ENCODE measurements around the gene MYO3B. TPM values are rescaled to one million over a fixed set of nuclear protein-coding genes. Genes with fewer than 3 reads are reported as not detected.

The MYO3B gene
- total RNA-seq, 1 experiment from 2014 or later: 4.4 TPM

- Histone ChIP-seq H3K4me3 (ENCODE audit: low read length) (no peak overlapping the region), H3K9ac (ENCODE audit: low read length) (no peak overlapping the region), H3K4me1 (ENCODE audit: low read length) (no peaks in the 10 kb centered on the region), H3K79me2 (ENCODE audit: low read length) (no peaks in the 10 kb centered on the region), H4K20me1 (ENCODE audit: insufficient read depth, low read depth, low read length) (no peaks in the 10 kb centered on the region), H3K9me2 (replicated peaks; ENCODE audit: insufficient read depth, low read length) (no peaks in the 10 kb centered on the region), H3K27me3 (ENCODE audit: low read length) (no peaks in the 10 kb centered on the region), H3K36me3 (ENCODE audit: insufficient read depth, low read length) (no peaks in the 10 kb centered on the region), H3K4me2 (ENCODE audit: low read depth, low read length, poor library complexity, severe bottlenecking) (no peak overlapping the region), H3K27ac (ENCODE audit: low read length) (no peak overlapping the region), H3K9me3 (ENCODE audit: low read length) (no peaks in the 10 kb centered on the region), H2AFZ (ENCODE audit: low read length) (no peak overlapping the region)
- no peak for DNase-seq
Observed at GRCh38 chr2:170191166-170191866, 13.4 kb downstream of the MYO3B start.

GRCh38 chr2:170196963-170197362, 19.0 kb downstream of the MYO3B start:
- H3K27me3 ChIP-seq (ENCODE audit: low read length): no peaks in the 10 kb centered on the region
- no peaks in the 10 kb centered on the region for H3K9me2 ChIP-seq (replicated peaks; ENCODE audit: insufficient read depth, low read length)
- no peak overlapping the region for H3K27ac ChIP-seq (ENCODE audit: low read length)
- DNase-seq: no peak
- H3K9ac ChIP-seq (ENCODE audit: low read length): no peak overlapping the region
- no peak overlapping the region for H2AFZ ChIP-seq (ENCODE audit: low read length)
- H3K9me3 ChIP-seq (ENCODE audit: low read length): no peaks in the 10 kb centered on the region
- H3K4me3 ChIP-seq (ENCODE audit: low read length): no peak overlapping the region
- no peaks in the 10 kb centered on the region for H3K36me3 ChIP-seq (ENCODE audit: insufficient read depth, low read length)
- no peaks in the 10 kb centered on the region for H3K4me1 ChIP-seq (ENCODE audit: low read length)
- H3K79me2 ChIP-seq (ENCODE audit: low read length): no peaks in the 10 kb centered on the region
- H3K4me2 ChIP-seq (ENCODE audit: low read depth, low read length, poor library complexity, severe bottlenecking): no peak overlapping the region
- H4K20me1 ChIP-seq (ENCODE audit: insufficient read depth, low read depth, low read length): no peaks in the 10 kb centered on the region

GRCh38 chr2:170201275-170201674, 23.3 kb downstream of the MYO3B start:
- no peaks in the 10 kb centered on the region for H3K9me3 ChIP-seq (ENCODE audit: low read length)
- no peak overlapping the region for H3K4me3 ChIP-seq (ENCODE audit: low read length)
- H3K4me2 ChIP-seq (ENCODE audit: low read depth, low read length, poor library complexity, severe bottlenecking): no peak overlapping the region

GRCh38 chr2:170201734-170202393, 23.9 kb downstream of the MYO3B start:
- H3K27me3 ChIP-seq (ENCODE audit: low read length): peaks cover 2% of the 10 kb centered on the region; the same call in 1 of the 2 replicates
- no peak overlapping the region for H3K4me2 ChIP-seq (ENCODE audit: low read depth, low read length, poor library complexity, severe bottlenecking)
- no peaks in the 10 kb centered on the region for H3K9me2 ChIP-seq (replicated peaks; ENCODE audit: insufficient read depth, low read length)
- no peak overlapping the region for H3K9ac ChIP-seq (ENCODE audit: low read length)
- H2AFZ ChIP-seq (ENCODE audit: low read length): no peak overlapping the region
- H3K79me2 ChIP-seq (ENCODE audit: low read length): no peaks in the 10 kb centered on the region
- no peak overlapping the region for H3K4me3 ChIP-seq (ENCODE audit: low read length)
- no peaks in the 10 kb centered on the region for H3K4me1 ChIP-seq (ENCODE audit: low read length)
- H3K36me3 ChIP-seq (ENCODE audit: insufficient read depth, low read length): no peaks in the 10 kb centered on the region
- no peaks in the 10 kb centered on the region for H3K9me3 ChIP-seq (ENCODE audit: low read length)
- no peak for DNase-seq
- no peak overlapping the region for H3K27ac ChIP-seq (ENCODE audit: low read length)
- no peaks in the 10 kb centered on the region for H4K20me1 ChIP-seq (ENCODE audit: insufficient read depth, low read depth, low read length)

More at GRCh38 chr2:170201275-170201674, 23.3 kb downstream of the MYO3B start:
- DNase-seq: no peak
- Histone ChIP-seq H3K9ac (ENCODE audit: low read length) (no peak overlapping the region), H3K79me2 (ENCODE audit: low read length) (no peaks in the 10 kb centered on the region), H3K36me3 (ENCODE audit: insufficient read depth, low read length) (no peaks in the 10 kb centered on the region), H3K4me1 (ENCODE audit: low read length) (no peaks in the 10 kb centered on the region), H4K20me1 (ENCODE audit: insufficient read depth, low read depth, low read length) (no peaks in the 10 kb centered on the region), H2AFZ (ENCODE audit: low read length) (no peak overlapping the region), H3K9me2 (replicated peaks; ENCODE audit: insufficient read depth, low read length) (no peaks in the 10 kb centered on the region), H3K27ac (ENCODE audit: low read length) (no peak overlapping the region), H3K27me3 (ENCODE audit: low read length) (no peaks in the 10 kb centered on the region)

- Histone ChIP-seq H3K27me3 (ENCODE audit: low read length) (peaks cover 2% of the 10 kb centered on the region; the same call in 1 of the 2 replicates), H3K9me3 (ENCODE audit: low read length) (no peaks in the 10 kb centered on the region), H3K79me2 (ENCODE audit: low read length) (no peaks in the 10 kb centered on the region), H3K9ac (ENCODE audit: low read length) (no peak overlapping the region), H3K4me1 (ENCODE audit: low read length) (no peaks in the 10 kb centered on the region), H4K20me1 (ENCODE audit: insufficient read depth, low read depth, low read length) (no peaks in the 10 kb centered on the region), H3K4me2 (ENCODE audit: low read depth, low read length, poor library complexity, severe bottlenecking) (no peak overlapping the region), H3K36me3 (ENCODE audit: insufficient read depth, low read length) (0 out of 2 replicates have a peak, but pooled peaks cover 3% of the 10 kb centered on the region), H3K27ac (ENCODE audit: low read length) (no peak overlapping the region), H3K9me2 (replicated peaks; ENCODE audit: insufficient read depth, low read length) (no peaks in the 10 kb centered on the region), H3K4me3 (ENCODE audit: low read length) (no peak overlapping the region), H2AFZ (ENCODE audit: low read length) (no peak overlapping the region)
- no peak for DNase-seq
Observed at GRCh38 chr2:170202437-170202836, 24.5 kb downstream of the MYO3B start.

- no peaks in the 10 kb centered on the region for H3K9me2 ChIP-seq (replicated peaks; ENCODE audit: insufficient read depth, low read length)
- 0 out of 2 replicates have a peak, but pooled peaks cover 4% of the 10 kb centered on the region for H3K36me3 ChIP-seq (ENCODE audit: insufficient read depth, low read length)
- no peaks in the 10 kb centered on the region for H3K9me3 ChIP-seq (ENCODE audit: low read length)
- no peak overlapping the region for H3K4me3 ChIP-seq (ENCODE audit: low read length)
- H2AFZ ChIP-seq (ENCODE audit: low read length): no peak overlapping the region
- no peak for DNase-seq
- H3K79me2 ChIP-seq (ENCODE audit: low read length): no peaks in the 10 kb centered on the region
- H4K20me1 ChIP-seq (ENCODE audit: insufficient read depth, low read depth, low read length): no peaks in the 10 kb centered on the region
- no peak overlapping the region for H3K9ac ChIP-seq (ENCODE audit: low read length)
- H3K4me2 ChIP-seq (ENCODE audit: low read depth, low read length, poor library complexity, severe bottlenecking): no peak overlapping the region
- H3K4me1 ChIP-seq (ENCODE audit: low read length): no peaks in the 10 kb centered on the region
- H3K27me3 ChIP-seq (ENCODE audit: low read length): peaks cover 2% of the 10 kb centered on the region; the same call in 1 of the 2 replicates
- no peak overlapping the region for H3K27ac ChIP-seq (ENCODE audit: low read length)
Observed at GRCh38 chr2:170204298-170204951, 26.5 kb downstream of the MYO3B start.

GRCh38 chr2:170206246-170206645, 28.3 kb downstream of the MYO3B start:
- no peak for DNase-seq
- Histone ChIP-seq H3K4me2 (ENCODE audit: low read depth, low read length, poor library complexity, severe bottlenecking) (no peak overlapping the region), H3K36me3 (ENCODE audit: insufficient read depth, low read length) (0 out of 2 replicates have a peak, but pooled peaks cover 4% of the 10 kb centered on the region), H3K9ac (ENCODE audit: low read length) (no peak overlapping the region), H3K9me2 (replicated peaks; ENCODE audit: insufficient read depth, low read length) (no peaks in the 10 kb centered on the region), H3K4me3 (ENCODE audit: low read length) (no peak overlapping the region), H3K4me1 (ENCODE audit: low read length) (no peaks in the 10 kb centered on the region), H3K79me2 (ENCODE audit: low read length) (no peaks in the 10 kb centered on the region), H3K9me3 (ENCODE audit: low read length) (no peaks in the 10 kb centered on the region), H2AFZ (ENCODE audit: low read length) (no peak overlapping the region), H3K27ac (ENCODE audit: low read length) (no peak overlapping the region), H3K27me3 (ENCODE audit: low read length) (peaks cover 2% of the 10 kb centered on the region; the same call in 1 of the 2 replicates), H4K20me1 (ENCODE audit: insufficient read depth, low read depth, low read length) (no peaks in the 10 kb centered on the region)

- DNase-seq: no peak
- Histone ChIP-seq H3K27ac (ENCODE audit: low read length) (no peak overlapping the region), H3K36me3 (ENCODE audit: insufficient read depth, low read length) (0 out of 2 replicates have a peak, but pooled peaks cover 4% of the 10 kb centered on the region), H3K4me3 (ENCODE audit: low read length) (no peak overlapping the region), H3K4me1 (ENCODE audit: low read length) (no peaks in the 10 kb centered on the region), H4K20me1 (ENCODE audit: insufficient read depth, low read depth, low read length) (no peaks in the 10 kb centered on the region), H3K27me3 (ENCODE audit: low read length) (peaks cover 2% of the 10 kb centered on the region; the same call in 1 of the 2 replicates), H3K79me2 (ENCODE audit: low read length) (no peaks in the 10 kb centered on the region), H3K9me3 (ENCODE audit: low read length) (no peaks in the 10 kb centered on the region), H3K9me2 (replicated peaks; ENCODE audit: insufficient read depth, low read length) (no peaks in the 10 kb centered on the region), H3K9ac (ENCODE audit: low read length) (no peak overlapping the region), H3K4me2 (ENCODE audit: low read depth, low read length, poor library complexity, severe bottlenecking) (no peak overlapping the region), H2AFZ (ENCODE audit: low read length) (no peak overlapping the region)
Observed at GRCh38 chr2:170206805-170207407, 29.0 kb downstream of the MYO3B start.

Measured in Karpas-422 (cell line).